ENCODE data around the gene CREG2.

DNA sequence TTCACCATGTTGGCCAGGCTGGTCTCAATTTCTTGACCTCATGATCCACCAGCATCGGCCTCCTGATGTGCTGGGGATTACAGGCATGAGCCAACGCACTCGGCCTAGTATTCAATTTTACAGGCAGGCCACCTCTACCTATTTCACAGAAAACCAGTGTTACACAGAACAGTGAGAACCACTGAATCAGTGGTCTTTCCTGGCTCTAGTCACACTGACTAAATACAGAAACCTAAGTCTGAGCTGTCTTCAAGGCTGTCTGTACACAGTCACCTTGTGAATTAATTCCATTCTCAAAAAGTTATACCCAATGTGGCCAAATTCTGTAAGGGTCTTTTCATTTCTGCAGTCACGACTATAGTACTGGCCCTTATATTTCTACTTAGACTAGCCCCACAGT is 82.3 kb downstream of the CREG2 start:
- TF ChIP-seq, protein P1, sequence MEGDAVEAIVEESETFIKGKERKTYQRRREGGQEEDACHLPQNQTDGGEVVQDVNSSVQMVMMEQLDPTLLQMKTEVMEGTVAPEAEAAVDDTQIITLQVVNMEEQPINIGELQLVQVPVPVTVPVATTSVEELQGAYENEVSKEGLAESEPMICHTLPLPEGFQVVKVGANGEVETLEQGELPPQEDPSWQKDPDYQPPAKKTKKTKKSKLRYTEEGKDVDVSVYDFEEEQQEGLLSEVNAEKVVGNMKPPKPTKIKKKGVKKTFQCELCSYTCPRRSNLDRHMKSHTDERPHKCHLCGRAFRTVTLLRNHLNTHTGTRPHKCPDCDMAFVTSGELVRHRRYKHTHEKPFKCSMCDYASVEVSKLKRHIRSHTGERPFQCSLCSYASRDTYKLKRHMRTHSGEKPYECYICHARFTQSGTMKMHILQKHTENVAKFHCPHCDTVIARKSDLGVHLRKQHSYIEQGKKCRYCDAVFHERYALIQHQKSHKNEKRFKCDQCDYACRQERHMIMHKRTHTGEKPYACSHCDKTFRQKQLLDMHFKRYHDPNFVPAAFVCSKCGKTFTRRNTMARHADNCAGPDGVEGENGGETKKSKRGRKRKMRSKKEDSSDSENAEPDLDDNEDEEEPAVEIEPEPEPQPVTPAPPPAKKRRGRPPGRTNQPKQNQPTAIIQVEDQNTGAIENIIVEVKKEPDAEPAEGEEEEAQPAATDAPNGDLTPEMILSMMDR (IDR thresholded peaks at IDR 0.05), result no peak
- TF ChIP-seq POLR2A (IDR thresholded peaks at IDR 0.05), result no peak
